BLaER1 (cell line): ENCODE data around the gene RNF223.
A peak's percentile ranks its signal among the peaks of the same experiment; 100 is the strongest.

Source experiments
- H3K27ac ChIP-seq: shearing (Covaris generic); formaldehyde crosslinking; 2 replicates; pipeline ENCODE4 v1.8.1; 2022
- H3K27me3 ChIP-seq: shearing (Covaris generic); formaldehyde crosslinking; 2 replicates; pipeline ENCODE4 v1.8.1; 2022
- H3K36me3 ChIP-seq: shearing (Covaris generic); formaldehyde crosslinking; 2 replicates; pipeline ENCODE4 v1.8.1; 2022
- H3K4me1 ChIP-seq: shearing (Covaris generic); formaldehyde crosslinking; 2 replicates; pipeline ENCODE4 v1.8.1; 2022
- H3K4me2 ChIP-seq: shearing (Covaris generic); formaldehyde crosslinking; 2 replicates; pipeline ENCODE4 v1.8.1; 2022
- H3K4me3 ChIP-seq: shearing (Covaris generic); formaldehyde crosslinking; 2 replicates; pipeline ENCODE4 v1.8.1; 2022
- H3K9ac ChIP-seq: shearing (Covaris generic); formaldehyde crosslinking; 2 replicates; pipeline ENCODE4 v1.8.1; 2022
- H3K9me3 ChIP-seq: shearing (Covaris generic); formaldehyde crosslinking; 2 replicates; pipeline ENCODE4 v1.8.1; 2022
- H4K20me1 ChIP-seq: shearing (Covaris generic); formaldehyde crosslinking; 2 replicates; pipeline ENCODE4 v1.8.1; 2022
- Cebpa-rat ChIP-seq: shearing (Covaris generic); IDR thresholded peaks from 2 replicates; pipeline ENCODE4 v1.8.1; 2022

RNF223 gene

DNA sequence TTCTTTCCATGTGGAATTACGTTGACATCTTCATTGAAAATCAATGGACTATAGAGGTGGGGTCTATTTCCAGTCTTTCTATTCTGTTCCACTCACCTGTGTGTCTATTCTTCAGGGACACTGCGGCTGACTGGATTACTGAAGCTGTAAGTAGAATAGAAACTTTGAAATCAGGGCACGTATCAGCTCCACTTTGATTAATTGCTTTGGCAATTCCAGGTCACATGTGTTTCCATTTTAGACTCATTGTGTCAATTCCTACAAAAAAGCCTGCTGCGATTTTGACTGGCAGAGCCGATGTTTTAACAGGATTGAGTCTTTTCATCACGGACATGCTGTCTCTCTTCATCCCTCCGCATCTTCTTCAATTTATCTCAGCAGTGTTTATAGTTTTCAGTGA is 20.9 kb upstream of the RNF223 start:
- Histone ChIP-seq H3K27me3 (no peaks in the 10 kb centered on the region), H4K20me1 (peaks cover 38% of the 10 kb centered on the region), H3K36me3 (peaks cover 11% of the 10 kb centered on the region), H3K4me3 (no peak overlapping the region), H3K9ac (no peak overlapping the region), H3K4me2 (no peak overlapping the region), H3K27ac (no peak overlapping the region), H3K4me1 (peaks cover 56% of the 10 kb centered on the region), H3K9me3 (peaks cover 15% of the 10 kb centered on the region)
- no peak for TF ChIP-seq Cebpa-rat

DNA sequence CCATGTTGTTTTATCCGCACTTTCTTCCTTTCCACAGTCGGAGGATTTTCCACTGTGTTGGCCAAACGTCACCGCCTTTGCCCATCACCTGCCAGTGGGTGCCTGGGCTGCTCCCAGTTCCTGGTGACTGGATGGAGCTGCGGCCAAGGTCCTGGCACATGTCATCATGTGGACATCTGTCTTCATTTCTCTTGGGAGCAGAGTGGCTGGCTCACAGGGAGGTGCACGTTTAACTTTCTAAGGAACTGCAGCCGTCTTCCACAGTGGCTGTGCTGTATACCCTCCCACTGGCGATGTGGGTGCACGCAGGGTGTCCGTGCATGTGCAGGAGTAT is 19.5 kb upstream of the RNF223 start:
- Histone ChIP-seq H4K20me1 (peaks cover 42% of the 10 kb centered on the region), H3K36me3 (0 out of 2 replicates have a peak, but pooled peaks cover 2% of the 10 kb centered on the region), H3K9me3 (peaks cover 6% of the 10 kb centered on the region), H3K27ac (0 out of 2 replicates have a peak overlapping the region, but pooled peaks have one; percentile 71), H3K27me3 (no peaks in the 10 kb centered on the region), H3K4me3 (no peak overlapping the region), H3K9ac (no peak overlapping the region; the same call in 1 of the 2 replicates), H3K4me2 (peak overlapping the region; percentile 81), H3K4me1 (peaks cover 69% of the 10 kb centered on the region)
- no peak for TF ChIP-seq Cebpa-rat

DNA sequence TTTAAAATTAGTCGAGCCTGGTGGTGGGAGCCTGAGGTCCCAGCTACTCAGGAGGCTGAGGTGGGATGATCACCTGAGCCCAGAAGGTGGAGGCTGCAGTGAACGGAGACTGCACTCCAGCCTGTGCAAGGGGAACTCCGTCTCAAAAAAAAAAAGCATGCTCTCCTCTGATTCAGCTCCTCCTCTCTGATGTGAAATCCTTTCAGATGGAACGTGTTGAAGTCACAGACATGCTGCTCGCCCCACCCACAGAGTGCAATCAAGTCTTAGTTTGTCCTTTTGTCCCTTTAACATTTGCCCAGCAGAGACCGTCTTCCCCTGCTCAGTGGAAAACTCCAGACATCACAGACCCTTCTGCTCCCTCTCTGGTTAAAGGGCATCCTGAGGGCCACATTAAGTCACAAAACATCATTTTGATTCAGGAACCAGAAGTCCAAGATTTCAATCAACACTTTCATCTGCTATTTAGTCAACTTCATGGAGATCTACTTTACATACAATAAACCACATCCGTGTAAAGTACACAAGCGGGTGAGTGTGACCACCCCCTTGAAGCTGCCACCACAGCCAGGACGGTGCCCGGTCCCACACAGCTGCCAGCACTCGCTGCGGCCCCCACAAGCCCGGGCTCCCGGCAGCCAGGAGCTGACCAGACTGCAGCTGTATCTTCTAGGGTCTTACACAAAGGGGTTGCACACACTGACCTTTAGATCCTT is 18.9 kb upstream of the RNF223 start:
- Histone ChIP-seq H3K27ac (peak overlapping the region; percentile 71), H3K4me2 (peak overlapping the region; percentile 81), H3K27me3 (no peaks in the 10 kb centered on the region), H3K4me3 (no peak overlapping the region), H3K36me3 (no peaks in the 10 kb centered on the region), H3K9ac (peak overlapping the region; percentile 39), H4K20me1 (peaks cover 42% of the 10 kb centered on the region), H3K4me1 (peaks cover 68% of the 10 kb centered on the region), H3K9me3 (peaks cover under 1% of the 10 kb centered on the region; the same call in 1 of the 2 replicates)
- no peak for TF ChIP-seq Cebpa-rat

DNA sequence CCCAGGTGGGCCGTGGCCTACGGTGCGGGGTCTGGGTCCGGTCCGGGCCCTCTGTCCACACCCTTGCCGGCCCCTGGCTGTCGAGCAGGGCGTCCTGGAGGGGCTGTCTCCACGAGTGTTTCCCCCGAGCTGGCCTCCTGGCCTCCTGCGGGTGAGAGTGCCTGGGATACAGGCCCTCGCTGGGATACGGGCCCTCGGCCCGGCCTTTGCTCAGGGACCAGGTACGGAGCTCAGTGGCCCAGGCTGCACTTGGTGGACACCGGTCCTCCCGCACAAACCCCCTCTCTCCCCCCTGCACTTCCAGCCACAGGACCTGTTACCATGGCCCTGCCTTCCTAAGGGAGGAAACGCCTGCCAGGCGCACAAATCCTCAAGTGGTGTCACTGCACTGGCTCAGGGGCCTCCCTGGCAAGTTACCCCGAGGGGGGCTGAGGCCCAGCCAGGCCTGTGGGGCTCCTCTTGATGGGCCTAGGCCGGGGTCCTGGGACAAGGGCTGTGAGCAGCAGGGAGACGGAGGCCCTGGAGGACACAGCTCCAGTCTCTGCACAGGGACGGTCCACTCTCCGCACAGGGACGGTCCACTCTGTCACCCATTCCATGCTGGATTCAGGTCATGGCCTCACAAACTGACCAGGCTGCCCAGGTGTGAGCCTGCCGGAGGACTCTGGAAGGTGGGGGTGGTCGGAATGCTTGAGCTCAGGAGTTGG is 18.2 kb upstream of the RNF223 start:
- peaks cover 42% of the 10 kb centered on the region for H4K20me1 ChIP-seq
- TF ChIP-seq Cebpa-rat = no peak
- no peak overlapping the region for H3K4me3 ChIP-seq
- no peaks in the 10 kb centered on the region for H3K27me3 ChIP-seq
- peak overlapping the region; percentile 39; the same call in 1 of the 2 replicates for H3K9ac ChIP-seq
- no peaks in the 10 kb centered on the region for H3K36me3 ChIP-seq
- peak overlapping the region; percentile 81 for H3K4me2 ChIP-seq
- peaks cover 68% of the 10 kb centered on the region for H3K4me1 ChIP-seq
- H3K27ac ChIP-seq = peak overlapping the region; percentile 71
- H3K9me3 ChIP-seq = no peaks in the 10 kb centered on the region

DNA sequence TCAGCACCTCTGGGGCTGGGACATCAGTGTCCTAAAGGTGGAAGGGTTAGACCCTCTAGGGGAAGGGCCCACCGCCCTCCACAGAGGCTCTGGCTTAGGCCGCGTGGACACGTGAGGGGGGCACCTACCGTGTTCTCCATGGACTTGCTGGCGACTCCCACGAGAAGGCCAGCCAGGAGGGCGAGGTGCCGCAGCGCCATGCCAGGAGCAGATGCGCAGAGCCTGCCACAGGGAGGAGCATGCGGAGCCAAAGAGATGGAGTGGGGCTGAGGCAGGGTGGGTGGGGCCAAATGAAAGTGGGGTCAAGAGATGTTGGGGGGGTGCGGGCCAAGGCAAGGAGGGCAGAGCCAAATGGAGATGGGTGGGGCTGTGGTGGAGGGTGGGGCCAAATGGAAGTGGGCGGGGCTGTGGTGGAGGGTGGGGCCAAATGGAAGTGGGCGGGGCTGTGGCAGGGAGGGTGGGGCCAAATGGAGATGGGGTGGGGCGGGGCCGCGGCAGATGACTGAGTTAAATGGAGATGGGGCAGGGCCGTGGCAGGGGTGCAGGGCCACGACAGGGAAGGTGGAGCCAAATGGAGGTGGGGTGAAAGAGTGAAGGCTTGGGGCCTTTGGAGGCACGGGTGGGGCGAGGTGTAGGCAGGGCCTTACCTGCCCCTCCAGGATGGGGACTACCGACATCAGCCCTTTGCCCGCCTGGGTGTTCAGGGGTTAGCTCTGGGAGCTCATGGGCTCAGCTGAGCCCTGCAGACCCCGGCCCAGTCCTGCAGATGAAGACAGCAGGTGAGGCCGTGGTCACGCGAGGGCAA is 17.4 kb upstream of the RNF223 start:
- H3K27ac ChIP-seq = peak overlapping the region; percentile 84
- H3K9ac ChIP-seq = peak overlapping the region; percentile 39; the same call in 1 of the 2 replicates
- peak overlapping the region; percentile 94 for H3K4me2 ChIP-seq
- no peaks in the 10 kb centered on the region for H3K9me3 ChIP-seq
- no peak overlapping the region for H3K4me3 ChIP-seq
- no peaks in the 10 kb centered on the region for H3K27me3 ChIP-seq
- no peaks in the 10 kb centered on the region for H3K36me3 ChIP-seq
- peaks cover 76% of the 10 kb centered on the region for H3K4me1 ChIP-seq
- TF ChIP-seq Cebpa-rat = no peak
- peaks cover 42% of the 10 kb centered on the region for H4K20me1 ChIP-seq

DNA sequence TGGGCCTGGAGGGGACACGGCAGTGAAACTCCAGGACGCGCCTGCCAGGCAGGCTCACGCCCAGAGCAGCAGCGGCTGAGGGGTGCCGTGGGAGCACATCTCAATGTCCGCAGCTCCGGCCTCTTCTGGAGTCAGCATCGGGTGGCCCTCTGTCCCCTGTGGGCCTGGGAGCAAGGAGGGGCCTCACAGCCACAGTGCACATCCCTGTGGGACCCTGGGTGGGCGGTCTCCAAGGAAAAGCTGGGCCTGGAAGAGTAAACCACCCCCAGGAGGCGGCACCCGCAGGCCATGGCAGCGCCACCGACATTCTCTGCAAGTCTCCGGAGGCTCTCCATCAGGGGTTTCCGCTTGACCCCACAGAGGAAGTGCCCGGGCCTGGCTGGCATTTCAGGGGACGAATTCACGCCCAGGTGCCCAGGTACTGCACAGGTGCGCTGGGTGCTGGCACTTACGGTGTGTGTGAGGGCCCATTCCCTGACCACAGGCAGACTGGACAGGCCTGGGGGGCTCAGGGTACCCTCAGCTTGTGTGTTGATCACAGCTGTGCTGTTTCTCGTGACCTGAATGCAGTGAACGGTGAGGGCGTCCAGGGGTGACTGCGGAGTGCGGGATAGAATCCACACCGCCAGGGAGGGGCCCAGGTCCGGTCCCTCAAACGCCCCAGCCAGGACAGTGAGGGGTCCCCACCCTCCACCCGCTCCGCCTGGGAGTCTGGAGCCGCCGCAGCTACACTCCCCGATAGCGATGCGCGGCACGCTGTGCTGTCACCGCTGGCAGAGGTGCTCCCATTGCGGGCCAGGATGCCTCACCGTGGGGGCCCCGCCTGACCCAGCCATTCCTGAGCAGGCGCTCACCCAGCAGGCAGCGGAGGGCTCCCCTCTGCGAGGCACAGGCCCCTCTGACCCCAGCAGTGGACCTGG is 16.6 kb upstream of the RNF223 start:
- Histone ChIP-seq H3K27ac (peak overlapping the region; percentile 84), H3K9ac (peak overlapping the region; percentile 77), H3K36me3 (no peaks in the 10 kb centered on the region), H3K4me3 (peak overlapping the region; percentile 59), H3K9me3 (no peaks in the 10 kb centered on the region), H3K27me3 (no peaks in the 10 kb centered on the region), H3K4me2 (peak overlapping the region; percentile 94), H3K4me1 (peaks cover 84% of the 10 kb centered on the region), H4K20me1 (peaks cover 42% of the 10 kb centered on the region)
- no peak for TF ChIP-seq Cebpa-rat

DNA sequence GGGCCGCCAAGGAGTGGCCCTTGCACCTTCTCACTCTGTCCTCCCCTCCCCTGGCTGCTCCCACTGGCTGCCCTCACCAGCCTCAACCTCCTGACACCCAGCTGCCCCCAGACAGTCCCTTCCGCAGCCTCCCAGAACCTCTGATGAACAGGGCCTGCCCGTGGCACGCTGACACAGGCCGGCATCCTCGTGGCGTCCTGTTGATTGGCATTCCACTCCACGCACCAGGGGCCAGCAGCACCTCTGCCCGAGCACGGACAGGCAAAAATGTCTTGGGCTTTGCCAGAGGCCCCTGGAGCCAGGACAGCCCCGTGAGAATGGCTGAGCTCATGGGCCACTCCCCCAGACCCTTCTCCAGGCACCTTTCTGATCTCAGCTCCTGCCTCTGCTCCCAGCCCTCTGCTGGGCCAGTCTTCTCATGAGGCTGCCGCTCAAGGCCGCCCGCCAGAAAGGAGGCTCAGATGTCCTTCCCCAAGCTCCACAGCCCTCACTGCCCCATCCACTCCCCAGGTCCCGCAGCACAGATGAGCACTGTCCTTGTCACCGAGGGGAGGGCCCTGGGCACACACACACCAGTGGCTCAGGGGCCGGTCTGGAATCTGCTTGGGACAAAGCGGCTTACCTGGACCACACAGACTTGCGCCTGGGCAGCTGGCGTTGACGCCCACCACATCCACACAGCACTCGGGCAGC is 15.8 kb upstream of the RNF223 start:
- Histone ChIP-seq H4K20me1 (peaks cover 42% of the 10 kb centered on the region), H3K4me3 (peak overlapping the region; percentile 59), H3K9ac (peak overlapping the region; percentile 77), H3K27ac (peak overlapping the region; percentile 84), H3K9me3 (no peaks in the 10 kb centered on the region), H3K4me2 (peak overlapping the region; percentile 94), H3K4me1 (peaks cover 92% of the 10 kb centered on the region), H3K27me3 (no peaks in the 10 kb centered on the region), H3K36me3 (peaks cover 5% of the 10 kb centered on the region; the same call in 1 of the 2 replicates)
- TF ChIP-seq Cebpa-rat = no peak

DNA sequence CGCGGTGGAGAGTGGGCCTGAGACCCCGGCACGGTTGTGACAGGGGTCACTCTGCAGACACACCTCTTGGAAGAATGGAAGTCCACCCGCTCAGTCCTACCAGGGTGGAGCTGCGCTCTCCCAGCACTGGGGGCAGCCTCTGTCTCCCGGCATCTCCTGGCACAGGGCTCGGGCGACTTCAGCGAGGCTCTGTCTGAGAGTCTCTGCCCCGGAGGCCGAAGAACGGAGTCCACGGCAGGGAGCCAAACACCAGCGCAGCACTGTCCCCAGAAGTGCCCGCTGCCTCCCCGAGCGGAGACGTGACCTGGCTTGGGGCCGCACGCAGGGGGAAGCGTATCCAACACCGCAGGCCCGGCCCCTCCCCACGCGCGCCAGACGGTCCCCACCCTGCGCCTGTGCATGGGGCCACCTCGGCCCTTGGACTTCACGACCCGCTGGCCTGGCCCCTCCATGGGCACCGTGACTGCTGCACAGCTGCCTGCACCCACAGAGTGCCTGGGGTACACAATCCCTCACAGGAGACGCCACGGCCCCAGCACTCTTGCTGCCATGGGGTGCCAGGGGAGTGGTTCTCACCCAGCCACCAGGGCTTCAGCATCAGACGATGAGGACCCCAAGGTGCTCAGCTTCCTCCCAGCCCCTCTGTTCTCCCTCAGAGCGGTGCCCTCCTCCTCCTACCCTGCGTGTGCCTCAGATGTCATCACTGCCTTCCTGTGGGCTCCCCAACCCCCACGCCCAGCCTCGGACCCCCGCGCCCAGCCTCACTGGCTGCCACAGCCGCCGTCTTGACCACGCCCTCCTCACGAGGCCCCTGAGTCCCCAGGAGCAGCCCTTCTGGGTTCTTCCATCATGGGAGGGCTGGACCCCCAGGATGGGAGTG is 14.9 kb upstream of the RNF223 start:
- peaks cover 96% of the 10 kb centered on the region for H3K4me1 ChIP-seq
- peak overlapping the region; percentile 84 for H3K27ac ChIP-seq
- H3K4me3 ChIP-seq = peak overlapping the region; percentile 59
- H3K27me3 ChIP-seq = no peaks in the 10 kb centered on the region
- peaks cover 11% of the 10 kb centered on the region for H3K36me3 ChIP-seq
- H3K4me2 ChIP-seq = peak overlapping the region; percentile 94
- H3K9me3 ChIP-seq = no peaks in the 10 kb centered on the region
- TF ChIP-seq Cebpa-rat = no peak
- H4K20me1 ChIP-seq = peaks cover 41% of the 10 kb centered on the region
- peak overlapping the region; percentile 77 for H3K9ac ChIP-seq
